ENCODE data around the gene TET1. TPM values are rescaled to one million over a fixed set of nuclear protein-coding genes. Genes with fewer than 3 reads are reported as not detected.
"Not testable (repeated sequence)": the region's sequence is repeated elsewhere in the genome, so short reads cannot be mapped to it uniquely, and the experiment has no call there.

TET1 gene
- total and polyA plus RNA-seq, 4 donors, result 0.18 to 3.6 (median 1.2) TPM

GRCh38 chr10:68721673-68722335 is 161.7 kb downstream of the TET1 start:
- Histone ChIP-seq H3K9me3 (ENCODE audit: control insufficient read depth, low read length) (no peaks in the 10 kb centered on the region), H3K4me1 (ENCODE audit: control insufficient read depth in 1 of 2, insufficient read depth in 2 of 2, low read length in 2 of 2) (no peaks in the 10 kb centered on the region), H3K4me3 (ENCODE audit: low read length in 2 of 2) (peak overlapping the region; percentile 63 to 79), H3K36me3 (ENCODE audit: control insufficient read depth in 1 of 2, insufficient read depth in 2 of 2, low read length in 1 of 2) (no peaks in the 10 kb centered on the region), H3K27ac (ENCODE audit: low read depth in 1 of 2, low read length in 2 of 2) (peak overlapping the region in 1 of 2 donors; percentile 35), H3K27me3 (ENCODE audit: control insufficient read depth in 1 of 2, insufficient read depth in 2 of 2, low read length in 1 of 2) (no peaks in the 10 kb centered on the region)
- no peak for ATAC-seq (ENCODE audit: low FRiP score)
- 0 to 1% methylated on average over 27 of the region's 27 CpGs for WGBS, 2 donors
- no peak for DNase-seq
- intact Hi-C loops (cut with DNase I), result loop anchor here (5.0 to 10.0 kb wide), 3 partner anchors 160 to 317 kb away; partner anchors contain the start of genes RUFY2 (in 1 of the 2), SLC25A16 (in 1 of the 2) and TET1 (in 1 of the 2)

DNA sequence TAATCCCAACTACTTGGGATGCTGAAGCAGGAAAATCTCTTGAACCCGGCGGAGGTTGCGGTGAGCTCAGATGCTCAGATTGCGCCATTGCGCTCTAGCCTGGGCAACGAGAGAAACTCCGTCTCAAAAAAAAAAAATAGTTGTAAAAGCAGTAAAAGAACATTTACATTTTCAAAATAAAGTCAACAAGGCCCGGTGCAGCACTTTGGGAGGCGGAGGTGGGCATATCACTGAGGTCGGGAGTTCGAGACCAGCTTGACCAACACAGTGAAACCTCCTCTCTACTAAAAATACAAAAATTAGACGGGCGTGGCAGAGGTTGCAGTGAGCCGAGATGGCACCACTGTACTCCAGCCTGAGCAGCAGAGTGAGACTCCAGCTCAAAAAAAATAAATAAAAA is 164.9 kb downstream of the TET1 start:
- H3K4me1 ChIP-seq (ENCODE audit: control insufficient read depth in 1 of 2, insufficient read depth in 2 of 2, low read length in 2 of 2), result no peaks in the 10 kb centered on the region
- peaks cover 0 to 2% of the 10 kb centered on the region in 2 donors for H3K36me3 ChIP-seq (ENCODE audit: control insufficient read depth in 1 of 2, insufficient read depth in 2 of 2, low read length in 1 of 2)
- 92% methylated on average over 14 of the region's 14 CpGs for WGBS, 2 donors
- DNase-seq (peak in 1 of 2 donors; percentile 47), ATAC-seq (ENCODE audit: low FRiP score) (no peak)
- H3K27me3 ChIP-seq (ENCODE audit: control insufficient read depth in 1 of 2, insufficient read depth in 2 of 2, low read length in 1 of 2), result no peaks in the 10 kb centered on the region
- intact Hi-C loops (cut with DNase I), result loop anchor here in 1 of 2 donors (10.0 kb wide), 1 partner anchor 320 kb away; the partner anchor contains the start of gene RUFY2
- H3K9me3 ChIP-seq (ENCODE audit: control insufficient read depth, low read length), result no peaks in the 10 kb centered on the region
- no peak overlapping the region for H3K4me3 ChIP-seq (ENCODE audit: low read length in 2 of 2)
- no peak overlapping the region for H3K27ac ChIP-seq (ENCODE audit: low read depth in 1 of 2, low read length in 2 of 2)

DNA sequence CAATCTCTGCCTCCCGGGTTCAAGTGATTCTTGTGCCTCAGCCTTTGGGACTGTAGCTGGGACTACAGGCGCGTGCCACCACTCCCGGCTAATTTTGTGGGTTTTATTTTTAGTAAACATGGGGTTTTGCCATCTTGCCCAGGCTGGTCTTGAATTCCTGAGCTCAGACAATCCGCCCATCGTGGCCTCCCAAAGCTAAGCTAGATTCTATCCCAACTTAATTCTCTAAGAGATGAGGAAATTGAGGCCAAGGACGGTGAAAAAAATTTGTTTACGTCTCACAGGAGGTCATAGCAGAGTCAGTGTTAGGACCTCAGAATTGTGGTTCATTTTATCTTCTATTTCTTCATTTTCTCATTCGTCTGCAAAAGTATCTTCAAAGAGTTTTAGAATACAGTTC is 167.0 kb downstream of the TET1 start:
- Histone ChIP-seq H3K4me1 (ENCODE audit: control insufficient read depth in 1 of 2, insufficient read depth in 2 of 2, low read length in 2 of 2) (no peaks in the 10 kb centered on the region), H3K27ac (ENCODE audit: low read depth in 1 of 2, low read length in 2 of 2) (no peak overlapping the region), H3K4me3 (ENCODE audit: low read length in 2 of 2) (no peak overlapping the region), H3K9me3 (ENCODE audit: control insufficient read depth, low read length) (no peaks in the 10 kb centered on the region), H3K36me3 (ENCODE audit: control insufficient read depth in 1 of 2, insufficient read depth in 2 of 2, low read length in 1 of 2) (peaks cover 5% of the 10 kb centered on the region in 2 donors), H3K27me3 (ENCODE audit: control insufficient read depth in 1 of 2, insufficient read depth in 2 of 2, low read length in 1 of 2) (no peaks in the 10 kb centered on the region)
- ATAC-seq (ENCODE audit: low FRiP score) (no peak), DNase-seq (peak in 1 of 2 donors; percentile 23)
- 78 to 84% methylated on average over 9 of the region's 9 CpGs for WGBS, 2 donors
- intact Hi-C loops (cut with DNase I), result loop anchor here in 1 of 2 donors (10.0 kb wide), 1 partner anchor 322 kb away; the partner anchor contains the start of gene RUFY2

DNA sequence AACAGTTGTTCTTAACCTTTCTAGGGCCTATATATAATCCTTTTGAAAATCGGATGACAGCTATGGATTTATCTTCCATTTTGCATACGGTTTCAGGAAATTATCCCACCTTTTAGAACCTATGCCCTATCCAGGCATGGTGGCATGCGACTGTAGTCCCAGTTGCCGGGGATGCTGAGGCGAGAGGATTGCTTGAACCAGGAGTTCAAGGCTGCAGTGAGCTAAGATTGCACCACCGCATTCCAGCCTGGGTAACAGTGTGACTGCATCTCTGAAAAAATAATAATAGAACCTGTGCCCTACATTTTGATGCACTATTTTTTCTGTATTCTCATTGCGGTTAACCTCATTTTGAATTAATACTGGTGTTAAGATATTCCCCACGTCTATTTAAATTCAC is 172.5 kb downstream of the TET1 start:
- intact Hi-C loops (cut with DNase I), result no loop called here
- H3K36me3 ChIP-seq (ENCODE audit: control insufficient read depth in 1 of 2, insufficient read depth in 2 of 2, low read length in 1 of 2), result peaks cover 5 to 11% of the 10 kb centered on the region in 2 donors
- no peaks in the 10 kb centered on the region for H3K27me3 ChIP-seq (ENCODE audit: control insufficient read depth in 1 of 2, insufficient read depth in 2 of 2, low read length in 1 of 2)
- DNase-seq (no peak), ATAC-seq (ENCODE audit: low FRiP score) (no peak)
- 92 to 93% methylated on average over 8 of the region's 8 CpGs for WGBS, 2 donors
- no peaks in the 10 kb centered on the region for H3K9me3 ChIP-seq (ENCODE audit: control insufficient read depth, low read length)
- no peaks in the 10 kb centered on the region for H3K4me1 ChIP-seq (ENCODE audit: control insufficient read depth in 1 of 2, insufficient read depth in 2 of 2, low read length in 2 of 2)
- H3K4me3 ChIP-seq (ENCODE audit: low read length in 2 of 2), result no peak overlapping the region
- H3K27ac ChIP-seq (ENCODE audit: low read depth in 1 of 2, low read length in 2 of 2), result no peak overlapping the region

DNA sequence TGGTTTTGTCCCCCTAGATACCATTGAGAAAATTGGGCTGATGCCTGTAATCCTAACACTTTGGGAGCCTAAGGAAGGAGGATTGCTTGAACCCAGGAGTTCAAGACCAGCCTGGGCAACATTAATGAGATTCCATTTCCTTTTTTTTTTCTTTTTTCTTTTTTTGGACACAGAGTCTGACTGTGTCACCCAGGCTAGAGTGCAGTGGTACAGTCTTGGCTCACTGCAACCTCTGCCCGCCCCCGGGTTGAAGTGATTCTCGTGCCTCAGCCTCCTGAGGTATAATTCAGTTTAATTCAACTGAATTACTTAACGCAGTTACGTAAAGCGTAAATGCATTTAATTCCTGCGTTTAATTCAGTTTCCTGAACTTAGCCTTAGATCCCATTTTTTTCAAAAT is 174.2 kb downstream of the TET1 start:
- Histone ChIP-seq H3K36me3 (ENCODE audit: control insufficient read depth in 1 of 2, insufficient read depth in 2 of 2, low read length in 1 of 2) (peaks cover 6 to 9% of the 10 kb centered on the region in 2 donors), H3K27me3 (ENCODE audit: control insufficient read depth in 1 of 2, insufficient read depth in 2 of 2, low read length in 1 of 2) (no peaks in the 10 kb centered on the region), H3K4me3 (ENCODE audit: low read length in 2 of 2) (no peak overlapping the region), H3K9me3 (ENCODE audit: control insufficient read depth, low read length) (no peaks in the 10 kb centered on the region), H3K4me1 (ENCODE audit: control insufficient read depth in 1 of 2, insufficient read depth in 2 of 2, low read length in 2 of 2) (no peaks in the 10 kb centered on the region), H3K27ac (ENCODE audit: low read depth in 1 of 2, low read length in 2 of 2) (no peak overlapping the region)
- intact Hi-C loops (cut with DNase I), result no loop called here
- 80 to 85% methylated on average over 7 of the region's 7 CpGs for WGBS, 2 donors
- no peak for ATAC-seq (ENCODE audit: low FRiP score)
- DNase-seq, result no peak

GRCh38 chr10:68735119-68735518 is 175.0 kb downstream of the TET1 start:
- Histone ChIP-seq H3K27ac (ENCODE audit: low read depth in 1 of 2, low read length in 2 of 2) (no peak overlapping the region), H3K4me1 (ENCODE audit: control insufficient read depth in 1 of 2, insufficient read depth in 2 of 2, low read length in 2 of 2) (no peaks in the 10 kb centered on the region), H3K36me3 (ENCODE audit: control insufficient read depth in 1 of 2, insufficient read depth in 2 of 2, low read length in 1 of 2) (peaks cover 6 to 9% of the 10 kb centered on the region in 2 donors), H3K27me3 (ENCODE audit: control insufficient read depth in 1 of 2, insufficient read depth in 2 of 2, low read length in 1 of 2) (no peaks in the 10 kb centered on the region), H3K4me3 (ENCODE audit: low read length in 2 of 2) (no peak overlapping the region), H3K9me3 (ENCODE audit: control insufficient read depth, low read length) (no peaks in the 10 kb centered on the region)
- ATAC-seq (ENCODE audit: low FRiP score), result no peak
- DNase-seq, result no peak
- intact Hi-C loops (cut with DNase I), result no loop called here
- WGBS, 2 donors, result 76 to 86% methylated on average over 6 of the region's 6 CpGs

GRCh38 chr10:68735739-68736138 is 175.6 kb downstream of the TET1 start:
- DNase-seq; H3K4me3 ChIP-seq (ENCODE audit: low read length in 2 of 2); ATAC-seq (ENCODE audit: low FRiP score); H3K27me3 ChIP-seq (ENCODE audit: control insufficient read depth in 1 of 2, insufficient read depth in 2 of 2, low read length in 1 of 2); H3K4me1 ChIP-seq (ENCODE audit: control insufficient read depth in 1 of 2, insufficient read depth in 2 of 2, low read length in 2 of 2); H3K27ac ChIP-seq (ENCODE audit: low read depth in 1 of 2, low read length in 2 of 2); intact Hi-C loops (cut with DNase I); H3K9me3 ChIP-seq (ENCODE audit: control insufficient read depth, low read length); H3K36me3 ChIP-seq (ENCODE audit: control insufficient read depth in 1 of 2, insufficient read depth in 2 of 2, low read length in 1 of 2): not testable (repeated sequence)
- 83 to 95% methylated on average over 7 of the region's 7 CpGs for WGBS, 2 donors

DNA sequence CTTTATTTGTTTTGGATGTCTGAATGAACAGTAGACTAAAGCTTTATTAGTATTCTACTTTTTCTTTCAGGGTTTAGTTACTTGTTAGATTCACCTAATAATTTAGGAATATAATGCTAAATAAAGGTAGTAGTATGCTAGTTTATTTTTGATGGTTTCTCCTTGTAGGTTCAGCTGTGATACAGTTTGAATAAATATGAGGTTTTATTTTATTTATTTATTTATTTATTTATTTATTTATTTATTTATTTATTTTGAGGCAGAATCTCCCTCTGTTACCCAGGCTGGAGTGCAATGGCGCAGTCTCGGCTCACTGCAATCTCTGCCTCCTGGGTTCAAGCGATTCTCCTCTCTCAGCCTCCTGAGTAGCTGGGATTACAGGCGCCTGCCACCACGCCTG is 180.5 kb downstream of the TET1 start:
- WGBS, 2 donors, result 95 to 99% methylated on average over 5 of the region's 5 CpGs
- H3K4me3 ChIP-seq (ENCODE audit: low read length in 2 of 2); H3K27ac ChIP-seq (ENCODE audit: low read depth in 1 of 2, low read length in 2 of 2); H3K36me3 ChIP-seq (ENCODE audit: control insufficient read depth in 1 of 2, insufficient read depth in 2 of 2, low read length in 1 of 2); H3K27me3 ChIP-seq (ENCODE audit: control insufficient read depth in 1 of 2, insufficient read depth in 2 of 2, low read length in 1 of 2); intact Hi-C loops (cut with DNase I); H3K9me3 ChIP-seq (ENCODE audit: control insufficient read depth, low read length); ATAC-seq (ENCODE audit: low FRiP score); DNase-seq; H3K4me1 ChIP-seq (ENCODE audit: control insufficient read depth in 1 of 2, insufficient read depth in 2 of 2, low read length in 2 of 2): not testable (repeated sequence)

GRCh38 chr10:68742397-68742796 is 182.3 kb downstream of the TET1 start:
- ATAC-seq (ENCODE audit: low FRiP score) (no peak), DNase-seq (no peak)
- Histone ChIP-seq H3K27me3 (ENCODE audit: control insufficient read depth in 1 of 2, insufficient read depth in 2 of 2, low read length in 1 of 2) (no peaks in the 10 kb centered on the region), H3K4me1 (ENCODE audit: control insufficient read depth in 1 of 2, insufficient read depth in 2 of 2, low read length in 2 of 2) (no peaks in the 10 kb centered on the region), H3K4me3 (ENCODE audit: low read length in 2 of 2) (no peak overlapping the region), H3K36me3 (ENCODE audit: control insufficient read depth in 1 of 2, insufficient read depth in 2 of 2, low read length in 1 of 2) (peaks cover 6% of the 10 kb centered on the region in 2 donors), H3K9me3 (ENCODE audit: control insufficient read depth, low read length) (no peaks in the 10 kb centered on the region), H3K27ac (ENCODE audit: low read depth in 1 of 2, low read length in 2 of 2) (no peak overlapping the region)
- 76 to 79% methylated on average over 6 of the region's 6 CpGs for WGBS, 2 donors
- intact Hi-C loops (cut with DNase I), result no loop called here
